Non-pigmented ciliary epithelial cell (primary cell): ENCODE measurements around the gene DNAJB11.
"Not testable (repeated sequence)": the region's sequence is repeated elsewhere in the genome, so short reads cannot be mapped to it uniquely, and the experiment has no call there.

ENCODE experiments used
- DNase-seq: peaks from one replicate; pipeline ENCODE4 v3.0.0-alpha.2; 2010; ENCODE audit warnings: low read depth

DNAJB11 gene

DNA sequence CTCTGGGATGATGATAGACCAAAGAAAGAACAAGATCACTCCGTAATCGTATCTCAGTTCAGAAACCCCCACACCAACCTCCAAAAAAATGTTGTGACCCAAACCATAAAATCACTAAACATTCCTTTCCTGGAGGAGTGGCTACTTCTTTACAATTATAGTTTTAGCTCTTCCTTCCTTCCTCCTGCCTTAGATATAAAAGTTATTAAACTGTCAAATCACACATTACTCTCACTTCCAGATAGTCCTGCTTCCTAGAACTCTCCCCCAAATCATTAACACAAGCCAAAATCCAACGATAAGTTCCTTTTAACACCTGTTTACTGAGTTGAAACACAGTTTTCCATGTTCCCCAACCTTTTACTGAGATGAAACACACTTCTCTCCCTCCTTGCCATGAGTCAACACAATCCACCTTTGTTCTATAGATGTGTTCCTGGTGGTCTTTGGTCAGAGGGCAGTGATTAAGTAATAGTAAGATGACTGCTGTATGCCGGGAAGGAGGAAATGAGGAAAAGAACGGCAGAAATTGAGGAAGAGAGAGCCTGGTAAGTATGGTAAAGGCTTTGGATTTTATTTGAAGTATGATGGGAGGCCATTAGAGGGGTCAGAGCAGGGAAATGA, 18.0 kb upstream of the DNAJB11 start:
- no peak for DNase-seq

DNA sequence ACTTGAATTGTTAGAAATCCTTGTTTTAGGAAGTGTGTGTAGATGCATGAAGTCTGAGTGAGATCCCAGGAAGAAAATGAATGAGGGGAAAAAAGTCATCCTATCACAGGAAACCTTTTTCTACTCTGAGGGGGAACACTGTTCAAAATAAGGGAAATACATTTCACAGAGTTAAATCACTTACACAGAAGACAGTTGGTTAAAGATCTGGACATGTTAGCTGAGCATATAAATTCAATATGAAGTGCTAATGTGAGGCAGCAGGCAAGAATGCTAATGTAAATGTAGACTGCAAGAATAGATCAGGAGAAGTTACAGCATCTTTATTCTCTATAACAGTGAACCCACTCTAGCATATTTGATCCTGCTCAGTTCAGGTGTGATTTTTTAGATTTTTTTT, 5.9 kb upstream of the DNAJB11 start:
- no peak for DNase-seq

DNA sequence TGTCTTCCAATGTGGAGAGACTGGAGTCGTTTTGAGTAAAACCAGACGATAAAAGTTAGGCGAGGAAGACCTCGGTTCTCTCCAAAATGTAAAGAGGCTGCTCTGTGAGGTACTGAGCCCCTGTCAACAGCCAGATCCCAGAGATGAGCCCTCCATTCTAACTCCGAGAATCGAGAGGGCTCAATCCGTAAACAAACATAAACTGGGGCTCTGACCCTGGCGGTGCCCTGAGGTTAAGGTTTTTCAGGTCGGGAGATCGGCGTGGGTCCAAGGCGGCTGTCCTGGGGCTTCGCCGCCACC, 3.8 kb upstream of the DNAJB11 start:
- no peak for DNase-seq

DNA sequence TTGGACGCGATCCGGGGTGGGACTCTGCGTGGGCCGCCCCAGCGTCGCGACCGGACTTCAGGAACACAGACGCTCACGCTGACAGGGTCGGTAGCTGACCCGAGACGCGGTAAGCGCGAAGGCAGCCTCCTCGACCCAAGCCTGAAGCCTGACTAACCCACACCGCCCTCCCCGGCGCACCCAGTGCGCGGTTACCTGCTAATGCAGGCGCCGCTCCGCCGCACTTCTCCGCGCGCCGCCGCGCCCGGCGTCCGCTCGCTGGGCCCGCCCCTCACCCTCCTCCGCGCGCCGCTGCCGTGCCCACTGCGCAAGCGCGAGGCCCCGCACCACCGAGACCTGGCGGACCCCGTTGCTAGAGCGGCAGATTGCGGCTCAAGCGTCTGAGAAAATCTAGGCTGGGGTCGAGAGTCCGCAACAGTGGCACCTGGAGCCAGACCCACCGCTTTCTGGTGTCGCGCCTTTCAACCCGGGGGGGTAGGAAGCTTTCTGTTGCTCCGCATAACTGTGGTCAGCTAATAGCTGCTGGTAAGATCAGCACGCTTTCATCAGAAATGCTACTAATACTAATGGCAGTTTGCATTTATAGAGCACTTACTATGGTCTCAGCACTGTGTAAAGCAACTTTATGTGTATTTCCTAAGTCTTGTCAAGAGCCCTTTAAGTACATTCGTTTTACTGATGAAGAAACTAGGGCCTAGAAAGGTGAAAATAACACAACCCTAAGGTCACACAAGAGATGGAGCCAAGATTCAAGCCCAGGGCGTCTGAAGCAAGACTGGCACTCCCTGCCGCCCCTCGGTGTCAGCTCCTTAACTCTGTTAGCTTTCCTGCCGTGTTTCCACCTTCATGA, 3.2 kb upstream of the DNAJB11 start, which contains the start of gene TBCCD1:
TSS of gene TBCCD1 (minus strand) at position 268 of the 850 bp plus-strand sequence. CDS start 3,010 bp downstream, outside the sequence.
- peak; percentile 24 for DNase-seq

DNA sequence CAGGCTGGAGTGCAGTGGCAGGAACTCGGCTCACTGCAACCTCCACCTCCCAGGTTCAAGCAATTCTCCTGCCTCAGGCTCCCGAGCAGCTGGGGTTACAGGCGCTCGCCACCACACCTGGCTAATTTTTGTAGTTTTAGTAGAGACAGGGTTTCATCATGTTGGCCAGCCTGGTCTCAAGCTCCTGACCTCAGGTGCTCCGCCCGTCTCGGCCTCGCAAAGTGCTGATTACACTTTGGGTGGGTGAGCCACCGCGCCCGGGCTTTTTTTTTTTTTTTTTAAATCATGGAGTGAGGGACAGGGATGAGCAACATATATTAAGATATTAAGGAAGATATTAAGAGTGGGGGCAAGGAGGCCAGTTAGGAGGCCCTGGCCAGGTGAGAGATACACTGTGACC, 1.2 kb upstream of the DNAJB11 start:
- not testable (repeated sequence) for DNase-seq

- no peak for DNase-seq
Measured at GRCh38 chr3:186569779-186570095, 783 bp upstream of the DNAJB11 start.

GRCh38 chr3:186570941-186571643, 572 bp downstream of the DNAJB11 start:
- no peak for DNase-seq

GRCh38 chr3:186571644-186572013, 1.1 kb downstream of the DNAJB11 start:
- DNase-seq: no peak

GRCh38 chr3:186577521-186577920, 7.0 kb downstream of the DNAJB11 start:
- DNase-seq: no peak

- no peak for DNase-seq
Measured at GRCh38 chr3:186580785-186581184, 10.3 kb downstream of the DNAJB11 start.

DNA sequence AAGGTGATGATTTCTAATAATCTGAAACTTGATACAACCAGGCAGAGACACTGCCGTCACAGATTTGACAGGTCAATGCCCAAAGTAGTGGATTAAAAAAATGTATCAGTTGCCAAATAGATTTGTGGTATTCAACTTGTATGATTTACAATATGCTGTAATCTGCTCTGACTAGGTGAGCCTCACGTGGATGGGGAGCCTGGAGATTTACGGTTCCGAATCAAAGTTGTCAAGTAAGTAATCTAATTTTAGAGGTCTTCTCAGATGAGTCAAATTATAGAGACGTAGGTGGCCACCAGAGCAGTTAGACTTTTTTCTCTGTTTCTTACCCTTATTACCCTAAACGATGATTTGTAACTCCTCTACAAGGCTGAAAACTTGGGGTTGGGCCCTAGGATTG, 12.0 kb downstream of the DNAJB11 start:
- DNase-seq: no peak

DNA sequence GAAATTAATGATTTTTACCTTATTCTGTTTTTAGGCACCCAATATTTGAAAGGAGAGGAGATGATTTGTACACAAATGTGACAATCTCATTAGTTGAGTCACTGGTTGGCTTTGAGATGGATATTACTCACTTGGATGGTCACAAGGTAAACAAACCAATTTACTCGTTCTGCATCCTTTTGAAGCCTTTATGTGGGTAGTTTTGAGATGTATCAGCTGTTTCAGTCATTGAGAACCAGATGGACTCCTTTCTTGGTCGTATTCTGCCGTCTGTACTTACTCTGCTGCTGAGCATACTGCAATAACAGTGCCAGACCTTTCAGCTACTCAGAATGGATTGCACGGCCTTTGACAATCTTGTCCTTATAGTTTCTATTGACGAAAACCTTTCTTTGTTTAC, 13.3 kb downstream of the DNAJB11 start:
- no peak for DNase-seq

GRCh38 chr3:186586245-186586644, 15.7 kb downstream of the DNAJB11 start:
- DNase-seq: not testable (repeated sequence)

- no peak for DNase-seq
Measured at GRCh38 chr3:186587183-186587582, 16.7 kb downstream of the DNAJB11 start.

DNA sequence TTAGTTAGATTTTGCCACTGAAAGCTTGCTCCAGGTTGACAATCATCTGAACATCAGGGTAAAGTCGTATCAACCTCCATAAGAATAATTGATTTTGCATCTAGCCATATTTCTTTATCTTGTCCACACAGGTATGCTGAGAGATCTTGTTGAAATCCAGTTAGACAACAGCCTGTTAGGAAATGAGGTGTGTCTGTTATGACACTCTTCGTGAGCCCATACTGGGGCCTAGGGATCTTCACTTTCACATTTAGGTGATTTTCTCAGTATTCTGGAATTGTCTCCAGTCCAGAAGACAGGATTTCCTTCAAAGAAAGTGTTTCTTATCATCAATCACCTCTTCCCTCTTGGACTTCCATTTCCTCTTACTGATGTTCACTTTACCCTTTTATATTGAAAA, 18.1 kb downstream of the DNAJB11 start:
- no peak for DNase-seq

GRCh38 chr3:186589121-186589520, 18.6 kb downstream of the DNAJB11 start:
- DNase-seq: no peak

DNA sequence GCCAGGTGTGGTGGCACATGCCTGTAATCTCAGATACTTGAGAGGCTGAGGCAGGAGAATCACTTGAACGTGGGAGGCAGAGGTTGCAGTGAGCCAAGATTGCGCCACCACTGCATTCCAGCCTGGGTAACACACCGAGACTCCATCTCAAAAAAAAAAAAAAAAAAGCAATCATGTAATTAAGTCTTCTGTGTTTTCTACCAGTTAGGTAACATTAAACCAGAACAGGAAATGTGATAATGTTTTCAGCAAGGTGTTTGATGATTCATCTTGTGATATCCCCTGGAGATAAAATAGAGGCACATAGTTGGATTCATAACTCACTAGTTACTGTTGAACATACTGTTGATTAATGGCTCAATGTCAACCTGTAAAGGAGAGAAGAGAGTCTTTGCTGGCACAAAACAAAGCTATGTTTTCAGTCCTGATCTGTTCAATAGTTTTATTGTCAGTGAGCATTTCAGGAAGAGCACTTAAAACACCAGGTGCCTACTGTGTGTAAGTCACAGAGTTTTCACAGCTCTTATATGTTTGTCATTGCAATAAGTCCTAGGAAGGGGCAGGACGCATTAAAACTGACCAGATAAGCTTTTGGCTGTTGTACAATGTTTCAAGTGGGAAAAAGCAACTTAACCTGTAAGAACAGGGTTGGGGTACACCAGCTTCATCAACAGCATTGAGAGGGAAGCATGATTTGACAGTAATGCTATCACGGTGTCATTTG, 19.5 kb downstream of the DNAJB11 start:
- DNase-seq: no peak

GRCh38 chr3:186590580-186591295, 20.2 kb downstream of the DNAJB11 start:
- no peak for DNase-seq

DNA sequence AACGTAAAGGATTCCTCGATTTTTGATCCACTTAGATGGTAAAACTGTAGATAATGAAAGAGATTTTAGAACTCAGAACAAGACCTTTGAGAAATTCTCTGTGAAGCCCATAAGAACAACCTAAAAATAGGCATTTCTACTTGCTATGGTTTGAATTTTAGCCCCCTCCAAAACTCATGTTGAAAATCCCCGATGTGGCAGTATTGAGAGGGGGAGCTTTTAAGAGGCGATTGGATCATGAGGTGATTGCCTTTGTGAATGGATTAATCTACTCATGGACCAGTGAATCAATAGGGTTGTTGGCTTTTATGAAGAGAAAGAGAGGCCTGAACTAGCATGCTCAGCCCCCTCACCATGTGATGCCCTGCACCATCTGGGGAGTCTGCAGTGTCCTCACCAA, 22.2 kb downstream of the DNAJB11 start:
- DNase-seq: no peak

GRCh38 chr3:186593862-186594261, 23.3 kb downstream of the DNAJB11 start:
- no peak for DNase-seq

- DNase-seq: no peak
Measured at GRCh38 chr3:186594591-186595113, 24.1 kb downstream of the DNAJB11 start.
